OCI-M1 (cell line): ENCODE results near the gene ARL14.

Experiments used
- DNase-seq: peaks from one replicate; lab custom pipeline; 2025; lab: John Stamatoyannopoulos, UW

The ARL14 gene

DNA sequence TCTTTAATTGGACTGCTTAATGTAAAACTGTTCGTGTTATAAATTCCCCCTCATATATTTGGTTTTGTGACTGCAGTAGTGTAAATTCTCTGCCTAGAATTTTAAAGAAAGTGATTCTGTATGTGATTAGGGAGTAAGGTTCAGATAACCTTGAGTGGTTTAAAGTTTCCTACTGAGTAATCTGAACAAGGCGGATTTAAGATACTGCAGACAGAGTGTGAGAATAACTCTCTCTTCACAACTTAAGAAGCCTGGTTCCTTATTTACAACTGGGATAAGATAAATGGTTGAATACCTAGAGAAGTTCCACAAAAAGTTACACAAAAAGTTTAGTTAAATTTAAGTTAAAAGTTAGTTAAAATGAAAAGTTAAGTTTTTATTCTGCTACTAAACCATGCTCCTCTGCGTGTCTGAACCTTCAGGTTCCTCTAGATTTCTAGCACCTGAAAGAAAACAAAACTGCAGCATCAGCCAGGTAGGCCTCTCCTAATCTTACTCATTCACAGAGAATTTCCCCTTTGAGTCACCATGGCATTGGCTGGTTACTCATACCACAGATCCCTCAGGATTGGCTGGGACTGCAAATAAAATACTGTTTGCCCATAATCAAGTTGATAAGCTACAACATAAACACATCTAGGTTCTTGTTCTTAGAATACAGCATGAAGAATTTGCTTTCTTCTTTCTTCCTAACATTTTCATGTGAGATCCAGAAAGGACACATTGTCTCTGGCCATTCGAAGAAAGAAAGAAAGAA, at the start of gene ARL14:
Gene ARL14, plus strand, starts transcription at position 614 of the 757 bp plus-strand sequence. CDS start 187 bp downstream, outside the sequence.
- no peak for DNase-seq

- no peak for DNase-seq
Observed at GRCh38 chr3:160629491-160629890, 47.5 kb upstream of the ARL14 start.

GRCh38 chr3:160633361-160634083, 43.4 kb upstream of the ARL14 start:
- no peak for DNase-seq

DNA sequence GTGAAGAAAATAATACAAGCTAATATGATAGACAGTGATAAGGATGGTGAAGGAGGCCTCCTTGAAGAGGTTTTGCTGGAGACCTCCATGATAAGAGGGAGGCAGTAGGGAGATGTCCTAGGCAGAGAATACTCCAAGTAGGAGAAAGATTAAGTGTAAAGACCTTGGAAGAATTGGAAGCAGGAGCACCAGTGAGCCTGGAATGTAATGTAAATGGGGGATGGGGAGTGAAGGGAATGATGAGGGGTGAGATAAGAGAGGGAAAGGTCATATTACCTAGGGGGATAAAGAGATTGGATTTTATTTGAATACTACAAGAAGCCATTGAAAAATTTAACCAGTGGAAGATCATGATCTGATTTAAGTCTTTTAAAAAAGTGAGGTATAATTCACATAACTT, 41.7 kb upstream of the ARL14 start:
- DNase-seq, result no peak

- DNase-seq, result no peak
Observed at GRCh38 chr3:160637086-160637485, 39.9 kb upstream of the ARL14 start.

DNA sequence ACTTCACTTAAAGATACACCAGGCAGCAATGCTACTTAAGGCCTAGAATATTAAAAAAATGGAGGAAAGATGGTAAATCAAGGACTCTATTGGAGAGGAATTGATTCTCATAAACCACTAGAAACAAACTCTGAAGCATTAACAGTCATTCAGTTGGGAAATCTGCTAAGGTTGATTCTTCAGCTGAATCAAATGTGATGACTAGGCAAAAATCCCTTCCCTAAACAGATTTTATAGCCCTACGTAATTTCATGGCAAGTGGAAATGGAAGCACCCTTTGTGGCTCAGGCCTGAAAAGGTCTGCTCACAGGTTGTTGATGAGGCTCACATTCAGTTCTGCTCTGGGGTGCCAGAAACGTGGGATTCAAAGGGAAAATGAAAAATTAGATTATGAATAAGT, 38.8 kb upstream of the ARL14 start:
- no peak for DNase-seq

DNA sequence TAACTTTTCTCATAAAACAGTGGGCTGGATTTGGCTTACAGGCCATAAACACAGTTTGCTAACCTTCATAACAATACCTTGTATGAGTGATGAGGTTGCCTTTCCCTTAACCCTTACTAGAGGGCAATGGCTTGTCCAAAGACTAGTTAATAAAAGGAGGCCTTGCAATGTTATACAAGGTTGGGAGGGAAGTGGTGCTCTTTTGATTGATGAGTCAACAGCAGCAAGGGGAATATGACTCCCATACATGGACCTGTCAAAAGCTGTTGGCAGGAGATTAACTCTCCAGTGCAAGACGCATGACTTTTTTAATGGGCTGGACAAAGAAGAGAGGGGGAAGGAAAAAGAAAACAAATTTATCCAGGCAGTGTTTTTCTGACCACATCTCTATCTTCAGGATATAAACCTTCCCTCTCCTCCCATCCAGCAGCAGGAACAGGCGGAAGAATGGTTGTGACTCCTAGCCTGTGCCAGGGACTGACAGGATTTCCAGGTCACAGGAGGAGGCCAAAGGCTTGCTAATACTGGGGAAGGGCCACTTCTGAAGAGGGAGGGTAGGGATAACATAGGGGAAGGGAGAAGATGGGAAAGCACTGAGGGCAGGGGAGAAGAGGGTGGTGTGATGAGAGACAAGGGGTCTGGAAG, 35.2 kb upstream of the ARL14 start:
- DNase-seq, result peak; percentile 40

- no peak for DNase-seq
Observed at GRCh38 chr3:160643994-160644393, 33.0 kb upstream of the ARL14 start.

DNA sequence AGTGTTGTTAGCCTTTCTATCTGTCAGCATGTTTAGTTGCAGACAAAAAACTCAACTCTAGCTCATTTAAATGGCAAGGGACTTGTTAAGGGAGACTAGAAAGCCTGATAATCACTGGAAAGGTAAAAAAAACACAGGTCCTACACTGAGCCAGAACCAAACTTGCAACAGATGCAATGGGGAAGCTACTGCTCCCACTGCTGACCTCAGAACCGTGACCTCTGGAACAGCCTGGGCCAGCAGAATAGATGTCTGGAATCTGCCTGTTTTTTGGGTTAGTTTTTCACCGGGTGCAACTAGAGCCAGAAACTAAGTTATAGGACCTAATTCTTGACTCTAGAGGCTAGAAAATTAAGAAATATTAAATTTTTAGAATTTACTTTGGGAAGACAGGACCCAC, 32.5 kb upstream of the ARL14 start:
- DNase-seq, result no peak

DNA sequence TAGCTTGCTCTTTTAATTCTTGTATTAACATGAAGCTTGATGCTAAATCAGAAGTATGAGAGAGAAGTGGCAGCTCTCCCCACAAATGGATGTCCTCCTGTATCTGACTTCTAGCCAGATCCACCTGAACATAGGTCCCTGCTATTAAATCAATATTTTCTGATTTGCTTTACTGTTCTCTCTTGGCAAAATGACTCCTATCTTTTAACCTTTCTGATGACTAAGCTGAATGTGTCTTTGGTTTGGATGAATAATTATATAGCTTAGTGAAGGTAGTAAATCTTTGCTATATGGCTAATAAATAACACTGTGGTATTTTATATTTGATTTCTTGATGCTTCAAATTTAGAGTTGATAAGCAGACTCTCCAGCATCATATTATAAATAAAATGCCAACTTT, 28.3 kb upstream of the ARL14 start:
- DNase-seq, result no peak

GRCh38 chr3:160649596-160649995, 27.4 kb upstream of the ARL14 start:
- no peak for DNase-seq

DNA sequence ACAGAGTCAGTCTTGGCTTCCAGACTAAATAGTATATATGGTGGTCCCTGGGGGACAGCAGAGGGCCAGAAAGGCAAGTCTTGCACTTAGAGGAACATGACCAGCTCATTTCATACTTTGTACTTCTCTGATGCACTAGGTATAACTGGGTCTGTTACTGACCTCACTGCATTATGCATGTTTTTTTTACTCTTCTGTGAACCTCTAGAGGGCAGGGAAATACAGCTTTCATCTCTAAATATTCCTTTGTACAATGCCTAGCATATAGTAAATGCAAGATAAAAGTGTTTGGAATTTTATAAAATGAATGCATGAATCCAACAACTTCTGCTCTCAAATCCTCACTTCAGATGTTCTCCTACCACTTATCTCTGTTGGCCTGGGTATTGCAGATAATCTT, 23.4 kb upstream of the ARL14 start:
- no peak for DNase-seq

GRCh38 chr3:160660902-160661301, 16.1 kb upstream of the ARL14 start:
- DNase-seq, result no peak

DNA sequence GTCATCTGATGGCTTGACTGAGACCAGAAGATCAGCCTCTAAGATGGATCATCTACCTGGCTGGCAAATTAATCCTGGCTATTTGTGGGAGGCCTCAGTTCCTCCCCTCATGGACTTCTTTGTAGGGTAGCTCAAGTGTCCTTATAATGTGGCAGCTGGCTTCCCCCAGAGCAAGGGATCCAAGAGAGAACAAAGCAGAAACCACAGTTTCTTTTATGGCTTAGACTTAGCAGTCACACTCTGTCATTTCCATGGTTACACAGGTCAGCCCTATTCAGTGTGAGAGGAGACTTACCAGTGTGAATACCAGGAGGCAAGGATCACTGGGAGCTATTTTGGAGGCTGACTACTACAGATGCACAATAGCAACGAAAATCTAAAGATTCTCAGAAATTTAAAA, 15.3 kb upstream of the ARL14 start:
- no peak for DNase-seq

DNA sequence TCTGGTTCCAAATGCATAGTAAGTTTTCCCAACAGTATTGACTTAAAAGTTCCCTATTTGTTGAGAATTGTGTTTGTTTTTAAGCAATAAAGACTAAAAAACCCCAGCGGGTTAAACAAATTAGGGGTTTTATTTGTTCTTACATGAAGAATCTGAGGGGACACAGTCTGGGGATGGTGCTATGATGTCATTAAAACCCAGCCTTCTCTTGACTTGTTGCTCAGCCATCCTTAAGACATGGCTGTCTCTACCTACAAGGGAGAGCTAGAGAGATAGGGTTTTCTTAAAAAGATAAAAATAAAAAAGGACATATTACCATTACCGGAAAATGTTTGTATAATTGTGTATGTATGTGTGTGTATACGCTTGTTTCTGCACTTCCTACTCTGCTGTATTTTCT, 11.7 kb upstream of the ARL14 start:
- no peak for DNase-seq

DNA sequence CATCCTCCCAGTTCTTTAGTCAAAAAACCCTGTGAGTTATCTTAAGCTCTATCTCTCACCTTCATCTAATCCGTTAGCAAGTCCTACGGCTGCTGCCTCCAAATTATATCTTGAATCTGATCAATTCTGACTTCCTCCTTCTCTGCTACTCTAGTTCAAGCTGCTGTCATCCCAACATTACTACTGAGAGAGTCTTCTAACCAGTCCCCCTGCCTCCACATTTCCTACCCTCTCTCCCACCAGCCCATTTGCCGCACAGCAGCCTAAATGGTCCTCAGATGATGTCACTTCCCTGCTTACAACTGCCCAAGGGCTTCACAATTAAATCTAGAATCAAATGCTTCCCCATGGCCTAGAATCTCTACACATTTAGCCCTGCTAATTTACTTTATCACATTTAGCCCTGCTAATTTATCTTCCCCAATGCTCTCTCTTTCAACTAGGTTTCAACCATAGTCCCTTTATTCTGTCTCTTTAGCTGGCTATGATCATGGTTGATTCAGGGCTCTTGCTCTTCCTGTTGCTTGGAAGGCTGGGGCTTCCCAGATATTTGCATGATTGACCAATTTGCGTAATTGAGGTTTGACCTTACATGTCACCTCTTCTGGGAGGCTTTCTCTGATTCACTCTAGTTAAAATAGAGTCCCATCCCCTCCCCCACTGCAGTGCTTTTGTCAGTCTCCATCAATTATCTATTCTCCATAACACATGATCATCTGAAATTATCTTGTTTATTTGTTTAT, 11.0 kb upstream of the ARL14 start:
- no peak for DNase-seq

- DNase-seq, result no peak
Observed at GRCh38 chr3:160667452-160667851, 9.5 kb upstream of the ARL14 start.

DNA sequence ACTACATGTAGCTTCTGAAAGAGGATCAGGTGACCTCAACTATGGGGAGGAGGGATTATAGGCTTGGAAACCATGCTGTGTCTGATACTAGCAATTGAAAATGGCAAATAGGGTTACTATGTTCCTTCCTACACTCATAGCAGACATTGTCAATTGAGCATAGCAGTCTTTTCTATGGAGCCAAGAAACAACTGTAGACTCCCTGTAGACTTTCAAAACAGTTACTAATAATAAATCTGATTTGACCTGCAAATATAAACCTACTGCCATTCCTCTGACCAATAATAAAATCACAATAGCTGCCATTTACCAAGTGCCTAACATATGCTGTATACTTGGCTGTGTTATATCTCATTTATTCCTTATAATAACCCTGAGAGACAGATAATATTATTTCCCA, 8.5 kb upstream of the ARL14 start:
- no peak for DNase-seq

DNA sequence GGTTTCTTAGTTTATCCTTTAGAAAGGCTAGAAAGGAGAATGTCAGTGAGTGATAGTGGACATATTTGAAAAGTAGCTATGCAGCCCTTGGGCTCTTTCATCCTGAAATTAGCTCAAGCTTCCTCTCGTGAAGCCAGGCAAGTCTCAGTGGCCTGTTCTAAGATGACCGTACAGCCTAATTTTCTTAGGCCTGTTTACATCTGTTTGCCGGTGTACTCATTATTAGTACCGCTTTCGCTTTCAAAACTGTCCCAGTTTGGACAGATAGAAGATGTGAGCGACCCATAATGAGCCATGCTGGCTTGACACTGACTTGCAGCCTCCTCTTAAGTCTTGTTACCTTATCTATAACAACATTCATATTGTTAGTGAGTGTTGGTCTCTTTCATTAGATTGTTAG, 5.7 kb upstream of the ARL14 start:
- DNase-seq, result peak; percentile 78

DNA sequence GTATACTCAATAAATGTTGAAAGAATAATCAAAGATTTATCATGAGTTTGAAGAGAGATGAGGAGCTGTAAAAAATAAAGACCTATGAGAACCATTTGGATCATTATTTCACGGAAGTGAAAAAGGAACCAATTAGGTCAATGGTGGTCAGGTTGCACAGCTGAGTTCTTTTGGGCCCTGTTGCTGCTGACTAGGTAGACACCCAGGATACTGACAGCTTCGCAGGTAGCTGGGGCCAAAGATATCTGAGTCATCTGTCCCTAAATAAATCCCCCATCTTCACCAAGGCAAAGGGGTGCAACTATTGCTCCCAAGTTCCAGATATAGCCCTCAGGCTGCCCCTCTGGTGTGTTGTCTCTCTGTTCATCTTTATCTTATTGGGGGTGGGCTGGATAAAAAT, 5.0 kb upstream of the ARL14 start:
- no peak for DNase-seq

DNA sequence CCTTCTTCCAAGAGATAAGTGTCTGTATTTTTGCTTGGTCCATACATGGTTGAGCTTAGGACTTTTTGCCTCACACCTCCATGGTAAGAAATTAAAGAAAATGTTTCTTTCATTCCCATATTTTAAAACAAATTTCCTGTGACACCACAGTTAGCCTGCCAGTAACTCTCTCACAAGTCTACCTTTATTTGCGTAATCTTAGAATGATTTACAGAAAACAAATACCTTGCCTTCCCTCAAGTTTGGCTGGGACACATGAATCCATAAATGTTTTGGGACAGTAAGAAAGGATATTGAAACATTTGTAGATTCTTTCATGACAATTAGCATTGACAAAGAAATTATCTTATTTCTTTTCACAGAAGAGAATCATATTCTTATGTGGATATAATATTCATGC, 3.8 kb upstream of the ARL14 start:
- no peak for DNase-seq

DNA sequence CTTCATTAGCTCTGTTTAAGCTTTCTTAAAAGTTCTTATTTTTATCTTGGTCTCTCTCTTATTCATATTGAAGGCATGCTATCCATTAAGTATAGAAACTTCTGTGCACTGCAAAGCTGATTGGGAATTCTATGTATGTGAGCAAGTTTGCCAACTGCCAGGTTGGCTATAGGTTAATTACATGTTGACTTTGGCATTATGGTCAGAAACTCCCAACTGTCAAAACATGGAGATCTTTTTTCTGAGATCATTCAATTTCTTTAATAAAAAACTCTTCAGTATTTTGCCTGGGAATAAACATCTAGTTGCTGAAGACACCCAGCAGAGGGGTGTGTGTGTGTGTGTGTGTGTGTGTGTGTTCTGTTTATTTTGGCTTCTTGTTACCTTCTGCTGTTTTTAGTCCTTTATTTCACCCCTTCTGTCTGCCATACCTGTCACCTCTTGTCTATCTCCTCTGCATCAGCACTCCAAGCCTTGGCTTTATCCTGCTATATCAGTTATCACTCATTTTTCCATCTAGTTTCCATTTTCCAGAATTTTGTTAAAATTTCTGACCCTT, 1.3 kb upstream of the ARL14 start:
- no peak for DNase-seq
